ENCODE results near the gene WDR64. TPM values are rescaled to one million over a fixed set of nuclear protein-coding genes. Genes with fewer than 3 reads are reported as not detected.

The WDR64 gene
- total and polyA plus RNA-seq, 4 donors: 0.02 to 0.70 (median 0.17) TPM

GRCh38 chr1:241787691-241788090 lies 135.6 kb downstream of the WDR64 start:
- Histone ChIP-seq H3K27me3 (ENCODE audit: control insufficient read depth in 4 of 4, insufficient read depth in 4 of 4, low read length in 3 of 4) (no peaks in the 10 kb centered on the region), H3K36me3 (ENCODE audit: control insufficient read depth in 4 of 4, insufficient read depth in 3 of 4, low read depth in 1 of 4, low read length in 3 of 4) (no peaks in the 10 kb centered on the region), H3K4me1 (ENCODE audit: control insufficient read depth in 4 of 4, insufficient read depth in 4 of 4, low read length in 3 of 4) (no peaks in the 10 kb centered on the region), H3K9ac (ENCODE audit: low read depth in 1 of 2, low read length in 2 of 2) (no peak overlapping the region), H3K27ac (ENCODE audit: low read depth in 1 of 2, low read length in 2 of 2) (no peak overlapping the region), H3K9me3 (ENCODE audit: control insufficient read depth in 4 of 4, low read length in 3 of 4) (no peaks in the 10 kb centered on the region), H3K4me3 (ENCODE audit: low read depth in 1 of 3, low read length in 3 of 3) (no peak overlapping the region)
- no peak for DNase-seq (ENCODE audit: low spot score)
- 89% methylated on average over 4 of the region's 4 CpGs for WGBS
- TF ChIP-seq JUND (IDR thresholded peaks at IDR 0.05): no peak
- no peak for TF ChIP-seq SP1 (IDR thresholded peaks at IDR 0.05)
- no peak for TF ChIP-seq CTCF (IDR thresholded peaks at IDR 0.05; ENCODE audit: low read depth, low read length, missing input control)
- TF ChIP-seq TAF1 (conservative IDR thresholded peaks at IDR 0.05): no peak
- no peak for TF ChIP-seq ZBTB33 (IDR thresholded peaks at IDR 0.05)
- no peak for TF ChIP-seq NR2F2 (IDR thresholded peaks at IDR 0.05)
- no peak for TF ChIP-seq EGR1 (IDR thresholded peaks at IDR 0.05; ENCODE audit: low read depth in 2 of 2)
- TF ChIP-seq YY1 (IDR thresholded peaks at IDR 0.05): no peak
- TF ChIP-seq HNF4G (IDR thresholded peaks at IDR 0.05): no peak
- TF ChIP-seq GABPA (IDR thresholded peaks at IDR 0.05 in 1 of 2, conservative IDR thresholded peaks at IDR 0.05 in 1 of 2): no peak

- H3K9me3 ChIP-seq (ENCODE audit: control insufficient read depth in 4 of 4, low read length in 3 of 4): no peaks in the 10 kb centered on the region
- no peak overlapping the region for H3K9ac ChIP-seq (ENCODE audit: low read depth in 1 of 2, low read length in 2 of 2)
- no peaks in the 10 kb centered on the region for H3K4me1 ChIP-seq (ENCODE audit: control insufficient read depth in 4 of 4, insufficient read depth in 4 of 4, low read length in 3 of 4)
- H3K27me3 ChIP-seq (ENCODE audit: control insufficient read depth in 4 of 4, insufficient read depth in 4 of 4, low read length in 3 of 4): no peaks in the 10 kb centered on the region
- H3K36me3 ChIP-seq (ENCODE audit: control insufficient read depth in 4 of 4, insufficient read depth in 3 of 4, low read depth in 1 of 4, low read length in 3 of 4): no peaks in the 10 kb centered on the region
- DNase-seq (ENCODE audit: low spot score): no peak
- WGBS: 94% methylated on average over 2 of the region's 2 CpGs
- no peak overlapping the region for H3K4me3 ChIP-seq (ENCODE audit: low read depth in 1 of 3, low read length in 3 of 3)
- H3K27ac ChIP-seq (ENCODE audit: low read depth in 1 of 2, low read length in 2 of 2): no peak overlapping the region
- TF ChIP-seq ATF3 (IDR thresholded peaks at IDR 0.05) (no peak), JUND (IDR thresholded peaks at IDR 0.05) (no peak), TAF1 (conservative IDR thresholded peaks at IDR 0.05) (no peak)
These were observed 137.0 kb downstream of the WDR64 start for GRCh38 chr1:241789061-241789460.

GRCh38 chr1:241799416-241799815 lies 147.3 kb downstream of the WDR64 start:
- no peak for DNase-seq (ENCODE audit: low spot score)
- Histone ChIP-seq H3K9me3 (ENCODE audit: control insufficient read depth in 4 of 4, low read length in 3 of 4) (no peaks in the 10 kb centered on the region), H3K27me3 (ENCODE audit: control insufficient read depth in 4 of 4, insufficient read depth in 4 of 4, low read length in 3 of 4) (no peaks in the 10 kb centered on the region), H3K4me1 (ENCODE audit: control insufficient read depth in 4 of 4, insufficient read depth in 4 of 4, low read length in 3 of 4) (no peaks in the 10 kb centered on the region), H3K36me3 (ENCODE audit: control insufficient read depth in 4 of 4, insufficient read depth in 3 of 4, low read depth in 1 of 4, low read length in 3 of 4) (no peaks in the 10 kb centered on the region), H3K27ac (ENCODE audit: low read depth in 1 of 2, low read length in 2 of 2) (no peak overlapping the region), H3K4me3 (ENCODE audit: low read depth in 1 of 3, low read length in 3 of 3) (no peak overlapping the region), H3K9ac (ENCODE audit: low read depth in 1 of 2, low read length in 2 of 2) (no peak overlapping the region)
- WGBS: 87% methylated on average over 1 of the region's 1 CpG
- TF ChIP-seq HNF4A (conservative IDR thresholded peaks at IDR 0.05) (no peak), CTCF (IDR thresholded peaks at IDR 0.05; ENCODE audit: low read depth, low read length, missing input control) (no peak), HNF4G (IDR thresholded peaks at IDR 0.05) (no peak), JUND (IDR thresholded peaks at IDR 0.05) (no peak), YY1 (IDR thresholded peaks at IDR 0.05) (no peak), GABPA (IDR thresholded peaks at IDR 0.05 in 1 of 2, conservative IDR thresholded peaks at IDR 0.05 in 1 of 2) (no peak), TAF1 (conservative IDR thresholded peaks at IDR 0.05) (no peak), ATF3 (IDR thresholded peaks at IDR 0.05) (no peak), NR2F2 (IDR thresholded peaks at IDR 0.05) (no peak), FOXA2 (IDR thresholded peaks at IDR 0.05) (no peak), ZBTB33 (IDR thresholded peaks at IDR 0.05) (no peak), SP1 (IDR thresholded peaks at IDR 0.05) (no peak), FOXA1 (IDR thresholded peaks at IDR 0.05) (no peak), EGR1 (IDR thresholded peaks at IDR 0.05; ENCODE audit: low read depth in 2 of 2) (no peak), RAD21 (IDR thresholded peaks at IDR 0.05) (no peak), RXRA (IDR thresholded peaks at IDR 0.05) (no peak)

All from liver (tissue), 9 donors.